OCI-LY7 (cell line): ENCODE data around the gene GPR132. TPM values are rescaled to one million over a fixed set of nuclear protein-coding genes. Genes with fewer than 3 reads are reported as not detected.

ENCODE experiments used
- BruUV-seq: library from RNA; stranded (reverse); fragments of 400-500 nt; replicated peaks from 2 replicates; lab custom pipeline; 2021; lab: Mats Ljungman, UMichigan
- CTCF ChIA-PET: fragments of 300-600 bp; sonication (Branson Sonifier 250); formaldehyde crosslinking; loops from one replicate; lab custom pipeline; 2022; ENCODE audit warnings: antibody characterized with exemption; ENCODE audit not compliant: unreplicated experiment; lab: Charles Lee
- POLR2A ChIA-PET: fragments of 300-600 bp; sonication (Branson Sonifier 250); formaldehyde crosslinking; loops from one replicate; lab custom pipeline; 2022; ENCODE audit warnings: antibody characterized with exemption; lab: Charles Lee
- DNase-seq: peaks from one replicate; pipeline ENCODE4 v3.0.0-alpha.2; 2015; ENCODE audit warnings: low spot score
- H2AFZ ChIP-seq: fragments of 200-600 bp; sonication (generic), shearing (Covaris generic); 2 replicates; pipeline ENCODE4 v1.6.1; 2014; ENCODE audit warnings: mild to moderate bottlenecking, antibody characterized with exemption, low read length, moderate library complexity
- H3K27ac ChIP-seq: fragments of 200-600 bp; sonication (generic); 2 replicates; pipeline ENCODE4 v1.5.1; 2014; ENCODE audit warnings: mixed run types, low read depth, mild to moderate bottlenecking, moderate library complexity, low read length, inconsistent platforms; ENCODE audit not compliant: poor library complexity, severe bottlenecking
- H3K36me3 ChIP-seq: fragments of 200-600 bp; sonication (generic); 2 replicates; pipeline ENCODE4 v1.6.1; 2014; ENCODE audit warnings: mild to moderate bottlenecking, antibody characterized with exemption, low read length, moderate library complexity, mixed read lengths; ENCODE audit not compliant: insufficient read depth
- H3K4me1 ChIP-seq: fragments of 200-600 bp; sonication (generic); 2 replicates; pipeline ENCODE4 v1.5.1; 2014; ENCODE audit warnings: mild to moderate bottlenecking, low read length; ENCODE audit not compliant: insufficient read depth, poor library complexity, severe bottlenecking
- H3K4me2 ChIP-seq: fragments of 200-600 bp; sonication (generic); 2 replicates; pipeline ENCODE4 v1.6.1; 2014; ENCODE audit warnings: mild to moderate bottlenecking, low read length
- H3K4me3 ChIP-seq: fragments of 200-600 bp; sonication (generic); 2 replicates; pipeline ENCODE4 v1.5.1; 2014; ENCODE audit warnings: mild to moderate bottlenecking, low read depth, low read length; ENCODE audit not compliant: poor library complexity, severe bottlenecking
- H3K79me2 ChIP-seq: fragments of 200-600 bp; sonication (generic); 2 replicates; pipeline ENCODE4 v1.6.1; 2016; ENCODE audit warnings: low read depth, mild to moderate bottlenecking, low read length, moderate library complexity, mixed read lengths; ENCODE audit not compliant: insufficient read depth
- H3K9me2 ChIP-seq: fragments of 200-600 bp; sonication (generic); 2 replicates; pipeline ENCODE4 v1.6.1; 2016; ENCODE audit warnings: mild to moderate bottlenecking, low read length, mixed read lengths; ENCODE audit not compliant: insufficient read depth
- H3K9me3 ChIP-seq: fragments of 200-600 bp; sonication (generic); 2 replicates; pipeline ENCODE4 v1.6.1; 2014; ENCODE audit warnings: mild to moderate bottlenecking, mixed run types, low read length, mixed read lengths
- H4K20me1 ChIP-seq: fragments of 200-600 bp; sonication (generic); 2 replicates; pipeline ENCODE4 v1.6.1; 2014; ENCODE audit warnings: mild to moderate bottlenecking, antibody characterized with exemption, low read length, moderate library complexity, mixed read lengths; ENCODE audit not compliant: insufficient read depth
- EZH2phosphoT487 ChIP-seq: fragments of 200-600 bp; sonication (generic); IDR thresholded peaks from 2 replicates; pipeline ENCODE4 v1.6.1; 2018; ENCODE audit warnings: low read depth, borderline replicate concordance, mild to moderate bottlenecking, mixed run types, antibody characterized with exemption, low read length, moderate library complexity, mixed read lengths
- intact Hi-C: fragments of 100-400 bp; cut with micrococcal nuclease; formaldehyde crosslinking; loops from one replicate; pipeline ENCODE4 v1.10.0; 2022; ENCODE audit not compliant: unreplicated experiment
- total RNA-seq, 2 experiments: library from RNA; depleted of rRNA in 1 of 2; stranded (reverse); fragments of >200 nt in 1 of 2; shearing (Covaris generic) in 1 of 2; gene quantifications; 2 replicates each; pipeline ENCODE4 v1.2.3, GENCODE V29; 2014 to 2022
- TF ChIP-seq, protein P1 (sequence below): fragments of 200-600 bp; sonication (generic); conservative IDR thresholded peaks from 2 replicates; pipeline ENCODE4 v1.5.1; 2014; ENCODE audit warnings: mild to moderate bottlenecking, antibody characterized with exemption, low read length, moderate library complexity, mixed read lengths

The GPR132 gene
- total RNA-seq, 2 experiments from 2014 or later: 1.0 to 3.0 TPM

- no peak for DNase-seq
- intact Hi-C loops: no loop called here
- no TSS peak for BruUV-seq
- ChIA-PET POLR2A (no interaction called here), CTCF (no interaction called here)
- no peaks in the 10 kb centered on the region for H4K20me1 ChIP-seq
- TF ChIP-seq EZH2phosphoT487: no peak
- TF ChIP-seq, protein P1, sequence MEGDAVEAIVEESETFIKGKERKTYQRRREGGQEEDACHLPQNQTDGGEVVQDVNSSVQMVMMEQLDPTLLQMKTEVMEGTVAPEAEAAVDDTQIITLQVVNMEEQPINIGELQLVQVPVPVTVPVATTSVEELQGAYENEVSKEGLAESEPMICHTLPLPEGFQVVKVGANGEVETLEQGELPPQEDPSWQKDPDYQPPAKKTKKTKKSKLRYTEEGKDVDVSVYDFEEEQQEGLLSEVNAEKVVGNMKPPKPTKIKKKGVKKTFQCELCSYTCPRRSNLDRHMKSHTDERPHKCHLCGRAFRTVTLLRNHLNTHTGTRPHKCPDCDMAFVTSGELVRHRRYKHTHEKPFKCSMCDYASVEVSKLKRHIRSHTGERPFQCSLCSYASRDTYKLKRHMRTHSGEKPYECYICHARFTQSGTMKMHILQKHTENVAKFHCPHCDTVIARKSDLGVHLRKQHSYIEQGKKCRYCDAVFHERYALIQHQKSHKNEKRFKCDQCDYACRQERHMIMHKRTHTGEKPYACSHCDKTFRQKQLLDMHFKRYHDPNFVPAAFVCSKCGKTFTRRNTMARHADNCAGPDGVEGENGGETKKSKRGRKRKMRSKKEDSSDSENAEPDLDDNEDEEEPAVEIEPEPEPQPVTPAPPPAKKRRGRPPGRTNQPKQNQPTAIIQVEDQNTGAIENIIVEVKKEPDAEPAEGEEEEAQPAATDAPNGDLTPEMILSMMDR: no peak
- H3K9me3 ChIP-seq: no peaks in the 10 kb centered on the region
- H2AFZ ChIP-seq: no peak overlapping the region
- no peak overlapping the region for H3K4me2 ChIP-seq
- H3K4me1 ChIP-seq: peaks cover 4% of the 10 kb centered on the region
- H3K36me3 ChIP-seq: no peaks in the 10 kb centered on the region
- no peak overlapping the region for H3K4me3 ChIP-seq
- no peak overlapping the region for H3K27ac ChIP-seq
- no peaks in the 10 kb centered on the region for H3K9me2 ChIP-seq
- H3K79me2 ChIP-seq: no peaks in the 10 kb centered on the region
Measured at GRCh38 chr14:105049753-105050550, 15.3 kb downstream of the GPR132 start.

DNA sequence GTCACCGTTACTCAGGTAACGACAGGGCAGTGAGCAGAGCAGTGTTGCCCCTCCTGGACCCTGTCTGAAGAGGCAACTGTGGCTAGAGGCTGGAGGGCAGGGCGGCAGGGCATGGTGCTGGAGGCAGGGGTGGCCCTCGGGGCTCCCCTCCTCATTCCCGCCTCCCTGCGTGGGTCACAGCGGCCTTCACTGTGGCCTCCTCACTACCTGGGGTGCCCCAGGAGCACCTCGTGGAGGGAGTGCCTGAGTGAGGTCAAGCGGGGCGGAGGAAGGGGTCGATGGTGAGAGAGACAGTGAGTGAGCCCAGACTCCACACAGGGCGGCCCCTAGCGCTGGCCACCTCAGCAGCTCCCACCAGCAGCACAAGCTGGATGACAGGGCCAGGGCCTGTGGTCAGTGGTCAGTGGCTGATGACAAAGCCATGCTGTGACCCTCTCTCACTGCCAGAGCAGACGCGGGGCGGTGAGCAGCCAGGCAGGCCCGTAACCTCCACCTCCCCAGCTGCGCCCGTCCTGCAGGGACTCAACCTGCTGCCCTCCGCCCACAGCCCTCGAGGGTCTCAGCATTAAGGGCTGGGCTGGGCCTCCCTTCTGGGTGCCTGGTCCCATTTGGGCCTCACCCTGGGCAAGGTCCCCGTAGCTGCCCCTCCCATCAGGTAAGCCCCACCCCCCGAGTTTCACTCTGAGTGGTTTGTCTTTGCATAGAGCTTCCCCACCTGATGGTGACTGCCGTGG lies 17.8 kb downstream of the GPR132 start:
- no peak overlapping the region for H3K27ac ChIP-seq
- H3K9me3 ChIP-seq: no peaks in the 10 kb centered on the region
- ChIA-PET CTCF (interaction anchor here (0.6 kb wide), 1 partner anchor 267 kb away, joined by 4 read pairs; the partner anchor contains the start of gene PACS2), POLR2A (no interaction called here)
- no TSS peak for BruUV-seq
- no peaks in the 10 kb centered on the region for H3K36me3 ChIP-seq
- H3K9me2 ChIP-seq: no peaks in the 10 kb centered on the region
- no peak for DNase-seq
- H3K79me2 ChIP-seq: no peaks in the 10 kb centered on the region
- H2AFZ ChIP-seq: no peak overlapping the region
- TF ChIP-seq, protein P1: no peak
- no peak for TF ChIP-seq EZH2phosphoT487
- no peaks in the 10 kb centered on the region for H4K20me1 ChIP-seq
- H3K4me1 ChIP-seq: peaks cover 4% of the 10 kb centered on the region
- H3K4me2 ChIP-seq: no peak overlapping the region
- intact Hi-C loops: no loop called here
- no peak overlapping the region for H3K4me3 ChIP-seq
